Iris pigment epithelial cell (primary cell): ENCODE measurements around the gene DDX60.

Experiments used
- DNase-seq: peaks from one replicate; pipeline ENCODE4 v3.0.0-alpha.2; 2011; ENCODE audit warnings: low read depth

The DDX60 gene

GRCh38 chr4:168208957-168209614, 109.5 kb downstream of the DDX60 start:
- no peak for DNase-seq

GRCh38 chr4:168203233-168203911, 115.2 kb downstream of the DDX60 start:
- DNase-seq, result no peak

DNA sequence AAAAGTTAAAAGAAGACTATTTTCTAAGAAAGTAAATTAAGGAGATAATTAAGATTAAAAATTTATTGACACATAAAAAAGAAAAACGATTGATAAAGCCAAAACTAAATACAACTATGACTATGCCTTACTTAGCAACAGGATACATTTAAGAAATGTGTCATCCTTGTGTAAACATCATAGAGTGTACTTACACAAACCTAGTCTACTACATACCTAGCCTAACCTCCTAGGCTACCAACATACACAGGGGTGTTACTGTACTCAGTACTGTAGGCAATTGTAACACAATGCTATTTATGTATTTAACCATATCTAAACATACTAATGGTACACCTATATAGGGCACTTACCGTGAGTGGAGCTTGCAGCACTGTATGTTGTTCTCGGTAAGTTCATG, 117.9 kb downstream of the DDX60 start:
- DNase-seq, result peak; percentile 59

DNA sequence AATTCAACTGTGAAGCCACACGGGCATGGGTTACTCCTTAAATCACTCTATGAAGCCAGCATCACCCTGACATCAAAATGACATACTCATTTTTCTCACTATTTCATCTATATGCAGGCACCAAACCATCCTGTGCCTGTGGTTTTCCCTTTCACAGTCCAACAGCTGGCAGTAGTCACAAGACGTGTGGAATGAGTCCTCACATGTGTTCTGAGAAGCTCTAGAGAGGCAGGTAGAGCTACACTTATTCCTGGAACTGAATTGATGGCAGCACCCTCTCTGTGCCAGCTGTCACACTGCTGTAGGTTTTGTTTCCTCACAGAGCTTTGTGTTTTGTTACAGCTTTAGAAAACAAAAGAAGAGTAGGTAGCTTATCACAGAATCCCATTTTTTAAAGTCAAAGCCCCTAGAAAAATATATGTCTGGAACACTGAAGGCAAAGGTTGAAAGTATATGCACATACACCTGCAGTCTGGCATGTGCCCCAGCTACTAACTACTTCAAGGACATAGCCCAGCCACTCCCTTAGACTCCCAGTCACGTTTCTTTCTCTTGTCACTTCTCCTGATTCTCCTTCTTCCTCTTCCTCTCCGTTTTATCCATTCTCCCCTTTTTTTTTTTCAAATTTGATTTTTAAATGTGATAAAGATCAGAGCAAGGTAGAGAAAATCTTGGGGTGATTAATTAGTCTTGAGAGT, 119.1 kb downstream of the DDX60 start:
- no peak for DNase-seq

GRCh38 chr4:168197926-168198325, 120.6 kb downstream of the DDX60 start:
- no peak for DNase-seq

DNA sequence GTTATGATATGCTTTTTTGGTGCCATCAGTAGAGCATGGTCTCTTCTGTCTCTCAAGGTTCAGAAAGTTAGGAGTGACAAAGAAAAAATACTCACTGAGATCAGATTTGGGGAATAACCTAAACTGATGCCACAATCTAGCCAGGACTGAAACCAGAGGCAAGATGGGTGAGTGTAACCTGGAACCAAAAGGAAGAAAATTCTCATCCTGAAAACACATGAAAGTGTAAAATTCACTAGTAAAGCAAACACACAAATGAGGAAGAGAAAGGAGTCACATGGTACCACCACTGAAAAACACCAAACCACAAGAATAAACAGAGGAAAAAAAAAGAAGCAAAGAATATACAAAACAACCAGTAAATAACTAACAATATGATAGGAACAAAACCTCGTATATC, 129.8 kb downstream of the DDX60 start:
- no peak for DNase-seq

DNA sequence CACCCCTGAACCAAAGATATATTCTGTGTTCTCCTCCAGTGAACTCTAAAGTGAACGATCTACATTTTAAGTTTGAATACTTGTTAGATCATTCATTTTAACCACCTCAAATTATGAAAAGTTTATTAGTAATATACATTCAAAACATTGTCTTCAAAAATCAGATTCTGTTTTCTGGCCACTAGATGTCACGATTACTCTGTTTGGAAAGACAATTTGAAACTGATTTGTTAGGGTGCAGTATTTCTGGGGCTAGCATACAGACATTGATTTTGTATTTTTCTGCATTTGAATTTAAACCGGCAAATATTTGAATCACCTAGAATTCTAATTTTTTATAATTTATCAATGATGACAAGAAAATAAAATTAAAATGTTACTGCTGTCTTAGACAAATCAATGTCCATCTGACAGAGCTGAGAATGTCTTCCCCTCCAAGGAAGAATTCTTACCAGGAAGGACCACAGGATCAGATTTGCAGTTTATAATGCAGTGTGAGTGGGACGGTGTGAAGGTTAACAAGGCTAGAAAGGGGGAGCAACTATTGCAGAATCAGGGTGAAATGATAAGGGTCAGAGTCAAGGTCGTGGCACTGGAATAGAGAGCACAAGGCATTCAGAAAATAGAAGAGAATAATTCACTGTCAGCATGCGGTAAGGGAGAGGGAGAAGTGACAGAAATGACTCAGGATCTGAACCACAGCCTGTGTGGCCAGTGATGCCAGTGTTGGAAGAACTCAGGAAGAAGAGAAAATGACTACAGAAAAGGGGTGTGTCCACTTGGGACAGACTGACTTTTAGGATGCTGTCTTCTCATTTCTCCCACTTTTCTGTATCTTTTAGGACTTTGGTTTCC, 134.6 kb downstream of the DDX60 start:
- peak; percentile 51 for DNase-seq

GRCh38 chr4:168177546-168178149, 140.9 kb downstream of the DDX60 start:
- DNase-seq, result no peak

GRCh38 chr4:168174308-168174707, 144.2 kb downstream of the DDX60 start:
- no peak for DNase-seq

- DNase-seq, result peak; percentile 74
Observed at GRCh38 chr4:168167714-168168284, 150.8 kb downstream of the DDX60 start.
